Neuronal stem cell (in vitro differentiated cells): ENCODE measurements around the gene ACTL6A. TPM values are rescaled to one million over a fixed set of nuclear protein-coding genes. Genes with fewer than 3 reads are reported as not detected.
"Not testable (repeated sequence)": the region's sequence is repeated elsewhere in the genome, so short reads cannot be mapped to it uniquely, and the experiment has no call there.

Experiments used
- DNase-seq: peaks from one replicate; pipeline ENCODE4 v3.0.0-alpha.2; 2013; ENCODE audit warnings: low spot score
- H2AFZ ChIP-seq: one replicate; pipeline ENCODE4 v1.6.1; 2013; ENCODE audit warnings: mild to moderate bottlenecking, low read length, inconsistent platforms
- H2AK5ac ChIP-seq: 2 replicates; pipeline ENCODE4 v1.6.1; 2013; ENCODE audit warnings: low read depth, mild to moderate bottlenecking, inconsistent platforms, low read length, moderate library complexity, mixed read lengths
- H2BK120ac ChIP-seq: 2 replicates; pipeline ENCODE4 v1.6.1; 2013; ENCODE audit warnings: low read depth, mild to moderate bottlenecking, inconsistent platforms, low read length, moderate library complexity, mixed read lengths
- H2BK12ac ChIP-seq: one replicate; pipeline ENCODE4 v1.6.1; 2013; ENCODE audit warnings: low read length, inconsistent platforms
- H2BK15ac ChIP-seq: 2 replicates; pipeline ENCODE4 v1.6.1; 2013; ENCODE audit warnings: mild to moderate bottlenecking, low read length, inconsistent platforms, mixed read lengths
- H2BK5ac ChIP-seq: one replicate; pipeline ENCODE4 v1.6.1; 2013; ENCODE audit warnings: inconsistent platforms, mild to moderate bottlenecking, low read length, moderate library complexity
- H3K14ac ChIP-seq: one replicate; pipeline ENCODE4 v1.6.1; 2013; ENCODE audit warnings: low read length, inconsistent platforms
- H3K18ac ChIP-seq: 2 replicates; pipeline ENCODE4 v1.6.1; 2013; ENCODE audit warnings: low read length, inconsistent platforms
- H3K23ac ChIP-seq: 2 replicates; pipeline ENCODE4 v1.6.1; 2013; ENCODE audit warnings: low read depth, mild to moderate bottlenecking, mixed read lengths, low read length, inconsistent platforms; ENCODE audit not compliant: poor library complexity
- H3K27ac ChIP-seq: replicated peaks from 3 replicates; pipeline ENCODE4 v1.5.1; 2013; ENCODE audit warnings: low read length, inconsistent platforms
- H3K27me3 ChIP-seq, 3 experiments: 2 replicates each; pipeline ENCODE4 v1.6.1; 2013; ENCODE audit warnings: low read length in 3 of 3, mild to moderate bottlenecking in 2 of 3, inconsistent platforms in 1 of 3, low read depth in 1 of 3, mixed read lengths in 1 of 3, moderate library complexity in 1 of 3; ENCODE audit not compliant: control insufficient read depth in 3 of 3, insufficient read depth in 3 of 3
- H3K36me3 ChIP-seq, 2 donors: replicated peaks in 1 of 2; 2 replicates each; pipeline ENCODE4 v1.6.1; 2013; ENCODE audit warnings: low read length in 2 of 2; ENCODE audit not compliant: control insufficient read depth in 2 of 2, insufficient read depth in 2 of 2
- H3K4ac ChIP-seq: 2 replicates; pipeline ENCODE4 v1.6.1; 2013; ENCODE audit warnings: inconsistent platforms, mild to moderate bottlenecking, low read length, moderate library complexity
- H3K4me1 ChIP-seq, 2 donors: 1 replicate in 1 of 2; 2 replicates in 1 of 2; pipeline ENCODE4 v1.6.1; 2013; ENCODE audit warnings: low read length in 2 of 2, low read depth in 1 of 2; ENCODE audit not compliant: control insufficient read depth in 2 of 2, insufficient read depth in 1 of 2
- H3K4me2 ChIP-seq: one replicate; pipeline ENCODE4 v1.6.1; 2013; ENCODE audit warnings: mild to moderate bottlenecking, low read length, inconsistent platforms; ENCODE audit not compliant: insufficient read depth, poor library complexity, severe bottlenecking
- H3K4me3 ChIP-seq, 2 donors: 2 replicates each; pipeline ENCODE4 v1.5.1; 2013; ENCODE audit warnings: low read length in 2 of 2, mild to moderate bottlenecking in 2 of 2, inconsistent platforms in 1 of 2, moderate library complexity in 1 of 2
- H3K79me1 ChIP-seq: one replicate; pipeline ENCODE4 v1.6.1; 2013; ENCODE audit warnings: low read depth, mild to moderate bottlenecking, inconsistent platforms, low read length, moderate library complexity
- H3K9ac ChIP-seq: one replicate; pipeline ENCODE4 v1.6.1; 2013; ENCODE audit warnings: mild to moderate bottlenecking, low read depth, low read length, inconsistent platforms; ENCODE audit not compliant: poor library complexity
- H3K9me3 ChIP-seq, 2 donors: replicated peaks in 1 of 2; 2 replicates each; pipeline versions ENCODE3 to v1.6.1; 2013; ENCODE audit warnings: low read length in 2 of 2, mild to moderate bottlenecking in 2 of 2, inconsistent platforms in 1 of 2, low read depth in 1 of 2, mixed read lengths in 1 of 2, moderate library complexity in 1 of 2; ENCODE audit not compliant: control insufficient read depth in 2 of 2, insufficient read depth in 1 of 2
- H4K8ac ChIP-seq: one replicate; pipeline ENCODE4 v1.6.1; 2013; ENCODE audit warnings: low read depth, mild to moderate bottlenecking, inconsistent platforms, low read length, moderate library complexity
- H4K91ac ChIP-seq: one replicate; pipeline ENCODE4 v1.6.1; 2013; ENCODE audit warnings: low read length, low read depth, mild to moderate bottlenecking, inconsistent platforms; ENCODE audit not compliant: poor library complexity
- WGBS, 2 donors: extraction: QIAGEN DNeasy Blood & Tissue Kit; methylation state at CpG; one replicate each; pipeline ENCODE4 v1.1.7; 2013; ENCODE audit warnings: missing lambda C conversion rate in 2 of 2, mixed read lengths in 1 of 2; ENCODE audit not compliant: insufficient read length in 2 of 2, insufficient replicate concordance in 1 of 2; ENCODE audit errors: extremely low coverage in 2 of 2; 5-methylcytosine and 5-hydroxymethylcytosine counted together
- polyA plus RNA-seq, 2 experiments: library from polyadenylated mRNA; stranded (reverse); fragments of 200-250 nt; gene quantifications; one replicate each; pipeline ENCODE4 v1.2.3, GENCODE V29; 2013

ACTL6A gene
- polyA plus RNA-seq (2013, experiment 1 of 2) = 75.9 TPM
- 75.0 TPM for polyA plus RNA-seq (2013, experiment 2 of 2)

GRCh38 chr3:179562591-179563270 lies at the start of gene ACTL6A:
Gene ACTL6A (plus strand): TSS chr3:179562926. CDS start chr3:179563093, 167 bp downstream.
- Histone ChIP-seq H2BK15ac (peak within 1 kb of the TSS; percentile 33), H2AFZ (peak within 1 kb of the TSS; percentile 96), H3K36me3 (no peaks in the 10 kb centered on the region), H3K27me3 (no peaks in the 10 kb centered on the region), H3K27ac (peak within 1 kb of the TSS; percentile 99), H3K9me3 (no peaks in the 10 kb centered on the region), H2AK5ac (no peak within 1 kb of the TSS), H3K9ac (peak within 1 kb of the TSS; percentile 100), H3K4me2 (peak within 1 kb of the TSS; percentile 74), H3K79me1 (peaks cover 2% of the 10 kb centered on the region), H3K18ac (peak within 1 kb of the TSS; percentile 100), H3K4ac (no peak within 1 kb of the TSS), H2BK5ac (peak within 1 kb of the TSS; percentile 97), H3K4me1 (peaks cover 3 to 6% of the 10 kb centered on the region in 2 donors), H2BK12ac (no peak within 1 kb of the TSS), H2BK120ac (no peak within 1 kb of the TSS), H4K91ac (no peak within 1 kb of the TSS), H3K4me3 (peak within 1 kb of the TSS; percentile 83 to 95), H4K8ac (no peak within 1 kb of the TSS), H3K23ac (peak within 1 kb of the TSS; percentile 100), H3K14ac (peak within 1 kb of the TSS; percentile 97)
- peak; percentile 99 for DNase-seq
- no CpG with 5 or more reads among the region's 55 CpGs for whole genome bisulfite sequencing, 2 donors

DNA sequence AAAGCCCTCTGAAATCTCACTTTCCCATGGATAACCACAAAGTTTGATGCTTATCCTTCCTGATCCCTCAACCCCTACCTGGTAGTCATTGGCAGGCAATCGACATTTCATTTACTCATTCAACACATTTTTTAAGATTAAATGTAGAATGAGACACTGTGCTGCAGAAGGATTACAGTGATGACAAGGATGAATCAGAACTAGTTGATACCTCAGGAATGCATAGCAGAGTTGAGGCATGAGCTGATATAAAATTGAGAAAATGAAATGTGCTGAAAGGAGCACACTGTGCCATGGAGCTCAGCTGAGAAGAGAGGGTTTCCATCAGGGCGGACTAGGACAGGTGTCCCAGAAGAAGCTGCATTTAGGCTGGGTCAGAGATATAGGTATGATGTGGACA lies 48.9 kb upstream of the ACTL6A start:
- no peak overlapping the region for H3K18ac ChIP-seq
- H3K23ac ChIP-seq = no peak overlapping the region
- peaks cover 0 to 2% of the 10 kb centered on the region in 2 donors for H3K9me3 ChIP-seq
- peaks cover 0 to 5% of the 10 kb centered on the region in 2 donors for H3K4me1 ChIP-seq
- no peak overlapping the region for H3K4ac ChIP-seq
- no peak overlapping the region for H3K4me3 ChIP-seq
- H2BK12ac ChIP-seq = no peak overlapping the region
- H4K91ac ChIP-seq = no peak overlapping the region
- no peak overlapping the region for H2BK120ac ChIP-seq
- no peak overlapping the region for H2BK5ac ChIP-seq
- H2BK15ac ChIP-seq = no peak overlapping the region
- H3K14ac ChIP-seq = no peak overlapping the region
- no peak for DNase-seq
- no peaks in the 10 kb centered on the region for H3K36me3 ChIP-seq
- H3K4me2 ChIP-seq = no peak overlapping the region
- no CpG with 5 or more reads among the region's 2 CpGs for WGBS, 2 donors
- no peak overlapping the region for H2AK5ac ChIP-seq
- H3K27ac ChIP-seq = no peak overlapping the region
- no peak overlapping the region for H2AFZ ChIP-seq
- H4K8ac ChIP-seq = no peak overlapping the region
- no peaks in the 10 kb centered on the region for H3K27me3 ChIP-seq
- H3K79me1 ChIP-seq = no peaks in the 10 kb centered on the region
- no peak overlapping the region for H3K9ac ChIP-seq

DNA sequence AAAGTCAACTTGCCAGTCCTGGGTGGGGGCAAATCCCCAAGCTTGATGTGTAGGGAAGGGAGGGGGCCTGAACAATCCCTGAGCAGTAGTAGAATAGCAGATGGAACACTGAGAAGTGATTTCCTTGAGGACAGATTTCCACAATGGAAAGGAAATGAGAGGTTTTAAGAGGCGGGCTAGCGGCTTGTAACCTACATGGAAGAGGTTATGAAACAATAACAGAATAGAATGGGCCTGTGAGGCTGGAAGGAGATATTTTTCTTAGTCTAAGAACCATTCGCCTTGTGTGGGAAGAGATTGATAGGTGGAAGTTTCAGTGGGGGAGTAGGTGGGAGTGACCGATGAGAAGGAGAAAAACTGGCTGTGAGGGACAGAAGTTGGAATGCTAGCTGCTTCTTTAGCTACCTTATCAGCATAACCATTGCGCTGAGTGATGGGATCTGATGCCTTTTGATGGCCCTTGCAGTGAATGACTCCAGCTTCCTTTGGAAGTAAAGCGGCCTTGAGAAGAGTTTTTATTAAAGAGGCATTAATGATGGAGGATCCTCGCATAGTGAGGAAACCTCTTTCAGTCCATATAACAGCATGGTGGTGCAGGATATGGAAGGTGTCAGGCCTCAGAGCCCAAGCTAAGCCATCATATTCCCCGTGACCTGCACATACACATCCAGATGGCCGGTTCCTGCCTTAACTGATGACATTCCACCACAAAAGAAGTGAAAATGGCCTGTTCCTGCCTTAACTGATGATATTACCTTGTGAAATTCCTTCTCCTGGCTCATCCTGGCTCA lies 46.1 kb upstream of the ACTL6A start:
- not testable (repeated sequence) for H2AK5ac ChIP-seq, H3K36me3 ChIP-seq, H3K4me3 ChIP-seq, H3K9me3 ChIP-seq, H3K9ac ChIP-seq, H3K4me1 ChIP-seq, H2BK120ac ChIP-seq, H3K4ac ChIP-seq, H3K79me1 ChIP-seq, H3K27ac ChIP-seq, H2BK12ac ChIP-seq, H3K14ac ChIP-seq, H4K91ac ChIP-seq, H3K4me2 ChIP-seq, H3K18ac ChIP-seq, H3K23ac ChIP-seq, H2BK15ac ChIP-seq, H3K27me3 ChIP-seq, DNase-seq, H2BK5ac ChIP-seq, H4K8ac ChIP-seq
- no CpG with 5 or more reads among the region's 9 CpGs for WGBS, 2 donors
- peak overlapping the region; percentile 35 for H2AFZ ChIP-seq

DNA sequence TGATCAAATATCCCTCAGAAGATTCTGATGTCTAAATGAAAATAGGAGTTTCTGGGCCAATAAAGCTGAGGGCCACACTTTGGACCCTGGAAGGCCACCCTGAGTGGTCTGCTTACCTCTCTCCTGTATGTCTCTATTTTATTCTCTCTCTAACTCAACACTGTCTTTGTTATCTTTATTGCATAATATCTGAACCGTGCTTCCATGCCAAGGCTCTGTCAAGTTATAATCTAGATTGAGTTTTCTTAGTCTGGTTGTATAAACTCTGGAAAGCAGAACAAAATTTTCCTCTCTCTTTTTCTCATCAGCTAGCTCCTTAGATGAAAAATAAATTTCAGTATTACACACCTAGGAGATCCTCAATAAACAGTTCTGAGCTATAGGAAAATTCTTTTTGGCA lies 36.2 kb upstream of the ACTL6A start:
- Histone ChIP-seq H2AK5ac (no peak overlapping the region), H3K27ac (no peak overlapping the region), H3K27me3 (no peaks in the 10 kb centered on the region), H4K8ac (no peak overlapping the region), H3K4me2 (no peak overlapping the region), H3K4ac (no peak overlapping the region), H3K36me3 (no peaks in the 10 kb centered on the region), H3K23ac (no peak overlapping the region), H3K9ac (no peak overlapping the region), H2BK12ac (no peak overlapping the region), H4K91ac (no peak overlapping the region), H3K9me3 (no peaks in the 10 kb centered on the region), H2BK120ac (no peak overlapping the region), H2AFZ (peak overlapping the region; percentile 95), H3K14ac (no peak overlapping the region), H3K18ac (no peak overlapping the region), H2BK5ac (no peak overlapping the region), H3K4me3 (no peak overlapping the region), H3K4me1 (peaks cover 5 to 13% of the 10 kb centered on the region in 2 donors), H3K79me1 (no peaks in the 10 kb centered on the region), H2BK15ac (no peak overlapping the region)
- DNase-seq = no peak
- WGBS, 2 donors = no CpG with 5 or more reads among the region's 1 CpG
